OCI-LY1 (cell line): ENCODE data around the gene PTPN4.

ENCODE experiments used
- H2AFZ ChIP-seq: fragments of 200-600 bp; sonication (generic), shearing (Covaris generic); 2 replicates; pipeline ENCODE4 v1.6.0; 2014; ENCODE audit warnings: antibody characterized with exemption, mild to moderate bottlenecking, low read length
- H3F3A ChIP-seq: fragments of 200-600 bp; sonication (generic), shearing (Covaris generic); 2 replicates; pipeline ENCODE4 v1.6.0; 2014; ENCODE audit warnings: mild to moderate bottlenecking, antibody characterized with exemption, low read length, moderate library complexity; ENCODE audit not compliant: insufficient read depth
- H3K27ac ChIP-seq: fragments of 200-600 bp; sonication (generic); 2 replicates; pipeline ENCODE4 v1.5.1; 2014; ENCODE audit warnings: low read length, mixed run types, mild to moderate bottlenecking, low read depth; ENCODE audit not compliant: poor library complexity, severe bottlenecking
- H3K27me3 ChIP-seq: fragments of 200-600 bp; sonication (generic); 2 replicates; pipeline ENCODE4 v1.6.0; 2014; ENCODE audit warnings: antibody characterized with exemption, mild to moderate bottlenecking, low read length, moderate library complexity; ENCODE audit not compliant: insufficient read depth
- H3K36me3 ChIP-seq: fragments of 200-600 bp; sonication (generic); 2 replicates; pipeline ENCODE4 v1.6.1; 2014; ENCODE audit warnings: mild to moderate bottlenecking, antibody characterized with exemption, low read length, moderate library complexity, mixed read lengths; ENCODE audit not compliant: insufficient read depth
- H3K4me1 ChIP-seq: fragments of 200-600 bp; sonication (generic); 2 replicates; pipeline ENCODE4 v1.5.1; 2014; ENCODE audit warnings: mild to moderate bottlenecking, low read length, moderate library complexity; ENCODE audit not compliant: insufficient read depth, severe bottlenecking
- H3K4me2 ChIP-seq: fragments of 200-600 bp; sonication (generic), shearing (Covaris generic); 2 replicates; pipeline ENCODE4 v1.6.1; 2014; ENCODE audit warnings: low read length
- H3K4me3 ChIP-seq: fragments of 200-600 bp; sonication (generic); 2 replicates; pipeline ENCODE4 v1.5.1; 2014; ENCODE audit warnings: low read length, low read depth, mild to moderate bottlenecking, mixed read lengths; ENCODE audit not compliant: poor library complexity, severe bottlenecking
- H3K79me2 ChIP-seq: fragments of 200-600 bp; shearing (Covaris generic); 2 replicates; pipeline ENCODE4 v1.6.1; 2016; ENCODE audit warnings: mixed run types, low read length, mixed read lengths; ENCODE audit not compliant: insufficient read depth
- H3K9ac ChIP-seq: fragments of 200-600 bp; sonication (generic), shearing (Covaris generic); 2 replicates; pipeline ENCODE4 v1.6.1; 2014; ENCODE audit warnings: mild to moderate bottlenecking, low read length, mixed read lengths
- H3K9me2 ChIP-seq: fragments of 200-600 bp; sonication (generic), shearing (Covaris generic); 2 replicates; pipeline ENCODE4 v1.6.1; 2014; ENCODE audit warnings: low read depth, mild to moderate bottlenecking, low read length, mixed read lengths
- H3K9me3 ChIP-seq: fragments of 200-600 bp; shearing (Covaris generic); 2 replicates; pipeline ENCODE4 v1.6.1; 2014; ENCODE audit warnings: low read length, mixed read lengths
- H4K20me1 ChIP-seq: fragments of 200-600 bp; sonication (generic), shearing (Covaris generic); 2 replicates; pipeline ENCODE4 v1.6.0; 2016; ENCODE audit warnings: mild to moderate bottlenecking, low read length; ENCODE audit not compliant: insufficient read depth
- EZH2 ChIP-seq: fragments of 200-600 bp; sonication (generic), shearing (Covaris generic); IDR thresholded peaks from 2 replicates; pipeline ENCODE4 v1.8.0; 2017; ENCODE audit warnings: borderline replicate concordance, mixed run types, mild to moderate bottlenecking, antibody characterized with exemption, low read length, moderate library complexity, mixed read lengths
- TF ChIP-seq, protein P1 (sequence below): fragments of 200-600 bp; sonication (generic), shearing (Covaris generic); IDR thresholded peaks from 2 replicates; pipeline ENCODE4 v1.5.1; 2017; ENCODE audit warnings: mild to moderate bottlenecking, antibody characterized with exemption, low read length, moderate library complexity, mixed read lengths

PTPN4 gene

DNA sequence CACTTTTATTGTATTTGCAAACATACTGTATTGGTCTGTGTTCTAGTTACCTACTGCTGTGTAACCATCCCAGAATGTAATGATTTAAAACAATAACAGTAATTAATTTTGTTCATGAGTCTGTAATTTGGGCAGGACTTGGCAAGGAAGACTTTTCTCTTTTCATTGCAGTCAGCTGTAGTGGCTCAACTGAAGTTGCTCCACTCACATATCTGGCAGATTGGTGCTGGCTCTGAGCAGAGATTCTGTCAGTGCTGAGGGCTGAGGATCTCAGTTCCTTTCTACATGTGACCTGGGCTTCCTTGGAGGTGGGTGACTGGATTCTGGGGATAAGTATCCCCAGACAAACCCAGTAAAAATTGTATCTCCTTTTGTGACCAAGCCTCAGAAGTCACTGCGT lies 26.6 kb downstream of the PTPN4 start:
- H4K20me1 ChIP-seq = no peaks in the 10 kb centered on the region
- H3K79me2 ChIP-seq = no peaks in the 10 kb centered on the region
- no peak overlapping the region for H3K27ac ChIP-seq
- H3K4me1 ChIP-seq = no peaks in the 10 kb centered on the region
- no peak overlapping the region for H2AFZ ChIP-seq
- H3K36me3 ChIP-seq = no peaks in the 10 kb centered on the region
- H3F3A ChIP-seq = no peaks in the 10 kb centered on the region
- no peak overlapping the region for H3K9ac ChIP-seq
- H3K4me2 ChIP-seq = no peak overlapping the region
- no peaks in the 10 kb centered on the region for H3K27me3 ChIP-seq
- TF ChIP-seq EZH2 = no peak
- TF ChIP-seq, protein P1, sequence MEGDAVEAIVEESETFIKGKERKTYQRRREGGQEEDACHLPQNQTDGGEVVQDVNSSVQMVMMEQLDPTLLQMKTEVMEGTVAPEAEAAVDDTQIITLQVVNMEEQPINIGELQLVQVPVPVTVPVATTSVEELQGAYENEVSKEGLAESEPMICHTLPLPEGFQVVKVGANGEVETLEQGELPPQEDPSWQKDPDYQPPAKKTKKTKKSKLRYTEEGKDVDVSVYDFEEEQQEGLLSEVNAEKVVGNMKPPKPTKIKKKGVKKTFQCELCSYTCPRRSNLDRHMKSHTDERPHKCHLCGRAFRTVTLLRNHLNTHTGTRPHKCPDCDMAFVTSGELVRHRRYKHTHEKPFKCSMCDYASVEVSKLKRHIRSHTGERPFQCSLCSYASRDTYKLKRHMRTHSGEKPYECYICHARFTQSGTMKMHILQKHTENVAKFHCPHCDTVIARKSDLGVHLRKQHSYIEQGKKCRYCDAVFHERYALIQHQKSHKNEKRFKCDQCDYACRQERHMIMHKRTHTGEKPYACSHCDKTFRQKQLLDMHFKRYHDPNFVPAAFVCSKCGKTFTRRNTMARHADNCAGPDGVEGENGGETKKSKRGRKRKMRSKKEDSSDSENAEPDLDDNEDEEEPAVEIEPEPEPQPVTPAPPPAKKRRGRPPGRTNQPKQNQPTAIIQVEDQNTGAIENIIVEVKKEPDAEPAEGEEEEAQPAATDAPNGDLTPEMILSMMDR = no peak
- no peaks in the 10 kb centered on the region for H3K9me2 ChIP-seq
- H3K9me3 ChIP-seq = peaks cover 7% of the 10 kb centered on the region
- H3K4me3 ChIP-seq = no peak overlapping the region

GRCh38 chr2:119788752-119789151 lies 29.0 kb downstream of the PTPN4 start:
- TF ChIP-seq EZH2 = no peak
- TF ChIP-seq, protein P1 = no peak

GRCh38 chr2:119790466-119790865 lies 30.7 kb downstream of the PTPN4 start:
- peaks cover 22% of the 10 kb centered on the region for H3K9me3 ChIP-seq

More at GRCh38 chr2:119788752-119789151, 29.0 kb downstream of the PTPN4 start:
- Histone ChIP-seq H4K20me1 (no peaks in the 10 kb centered on the region), H3K27ac (no peak overlapping the region), H3K9me2 (no peaks in the 10 kb centered on the region), H3K4me2 (no peak overlapping the region), H3K79me2 (no peaks in the 10 kb centered on the region), H3K9me3 (peaks cover 12% of the 10 kb centered on the region), H2AFZ (no peak overlapping the region), H3K4me3 (no peak overlapping the region), H3K4me1 (no peaks in the 10 kb centered on the region), H3K9ac (no peak overlapping the region), H3F3A (no peaks in the 10 kb centered on the region), H3K27me3 (no peaks in the 10 kb centered on the region), H3K36me3 (no peaks in the 10 kb centered on the region; the same call in 1 of the 2 replicates)

More at GRCh38 chr2:119790466-119790865, 30.7 kb downstream of the PTPN4 start:
- Histone ChIP-seq H3K4me1 (no peaks in the 10 kb centered on the region), H4K20me1 (no peaks in the 10 kb centered on the region), H3K27me3 (no peaks in the 10 kb centered on the region), H3F3A (no peaks in the 10 kb centered on the region), H3K79me2 (no peaks in the 10 kb centered on the region), H3K27ac (no peak overlapping the region), H3K9ac (no peak overlapping the region), H3K9me2 (no peaks in the 10 kb centered on the region), H3K4me2 (no peak overlapping the region), H2AFZ (no peak overlapping the region), H3K36me3 (no peaks in the 10 kb centered on the region; the same call in 1 of the 2 replicates), H3K4me3 (no peak overlapping the region)
- TF ChIP-seq, protein P1 = no peak
- no peak for TF ChIP-seq EZH2
